ENCODE data around the gene NDUFB10.
A peak's percentile ranks its signal among the peaks of the same experiment; 100 is the strongest.
"Not testable (repeated sequence)": the region's sequence is repeated elsewhere in the genome, so short reads cannot be mapped to it uniquely, and the experiment has no call there.

The NDUFB10 gene

DNA sequence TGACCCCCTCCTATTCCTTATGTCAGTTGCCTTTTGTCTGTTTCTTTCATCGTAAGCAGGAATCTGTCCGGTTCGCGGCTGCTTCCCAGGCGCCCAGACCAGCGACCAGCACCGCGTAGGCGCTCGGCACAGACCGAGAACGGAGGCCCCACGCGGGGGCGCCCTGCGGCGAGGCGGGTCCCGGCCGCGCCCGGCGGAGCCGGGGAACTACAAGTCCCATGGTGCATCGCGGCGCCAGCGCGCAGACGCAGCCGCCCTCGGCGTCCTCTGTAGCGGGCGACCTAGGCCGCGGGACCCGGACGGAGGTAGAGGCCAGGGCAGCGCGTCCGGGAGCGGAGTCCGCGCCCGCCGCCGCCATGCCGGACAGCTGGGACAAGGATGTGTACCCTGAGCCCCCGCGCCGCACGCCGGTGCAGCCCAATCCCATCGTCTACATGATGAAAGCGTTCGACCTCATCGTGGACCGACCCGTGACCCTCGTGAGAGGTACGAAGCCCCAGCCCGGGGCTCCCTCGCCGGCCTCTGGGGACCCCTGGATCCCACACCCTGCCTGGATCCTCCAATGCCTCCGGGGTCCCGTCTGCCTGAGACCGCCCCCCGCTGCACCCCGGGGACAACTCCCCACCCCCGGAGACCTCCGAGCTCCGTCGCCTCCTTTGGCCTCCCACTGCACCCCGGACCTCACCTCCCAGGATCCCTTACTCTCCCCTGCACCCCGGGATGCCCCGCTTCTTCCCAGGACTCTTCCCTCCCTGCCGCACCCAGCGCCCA, at the start of gene NDUFB10:
TSS of gene NDUFB10 (plus strand) at position 270 of the 771 bp plus-strand sequence. CDS start at position 357, 87 bp downstream.
- DNase-seq: peak; percentile 69

DNA sequence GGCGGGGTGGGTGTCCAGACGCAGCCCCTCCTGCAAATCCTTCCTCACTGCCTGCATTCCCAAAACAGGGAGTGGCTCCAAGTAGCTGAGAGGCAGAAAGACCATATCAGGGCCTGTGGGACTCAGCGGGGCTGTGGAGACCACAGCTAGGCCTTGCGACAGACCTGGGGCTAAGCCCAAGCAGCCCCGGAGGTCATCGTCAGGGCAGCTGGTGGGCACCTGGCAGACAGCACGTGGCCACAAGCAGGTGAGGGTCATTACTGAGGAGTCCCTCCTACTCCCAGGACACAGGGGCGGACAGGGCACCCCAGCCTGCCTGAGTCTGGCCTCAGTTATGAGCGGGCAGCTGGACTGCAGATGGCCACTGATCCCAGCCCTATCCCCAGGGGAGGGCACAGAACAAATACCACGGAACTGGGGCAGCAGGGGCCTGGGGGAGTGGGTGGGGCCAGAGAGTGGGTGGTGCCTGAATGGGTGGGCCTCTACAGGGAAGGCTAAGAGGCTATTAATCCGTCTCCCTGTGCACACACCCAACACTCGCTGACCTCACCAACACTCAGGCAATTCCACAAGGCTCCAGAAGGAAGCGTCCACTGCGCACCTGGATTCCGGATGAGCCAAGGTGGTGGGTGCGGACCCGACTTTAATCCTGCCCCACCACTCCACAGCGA, 49.6 kb upstream of the NDUFB10 start:
- DNase-seq: no peak

DNA sequence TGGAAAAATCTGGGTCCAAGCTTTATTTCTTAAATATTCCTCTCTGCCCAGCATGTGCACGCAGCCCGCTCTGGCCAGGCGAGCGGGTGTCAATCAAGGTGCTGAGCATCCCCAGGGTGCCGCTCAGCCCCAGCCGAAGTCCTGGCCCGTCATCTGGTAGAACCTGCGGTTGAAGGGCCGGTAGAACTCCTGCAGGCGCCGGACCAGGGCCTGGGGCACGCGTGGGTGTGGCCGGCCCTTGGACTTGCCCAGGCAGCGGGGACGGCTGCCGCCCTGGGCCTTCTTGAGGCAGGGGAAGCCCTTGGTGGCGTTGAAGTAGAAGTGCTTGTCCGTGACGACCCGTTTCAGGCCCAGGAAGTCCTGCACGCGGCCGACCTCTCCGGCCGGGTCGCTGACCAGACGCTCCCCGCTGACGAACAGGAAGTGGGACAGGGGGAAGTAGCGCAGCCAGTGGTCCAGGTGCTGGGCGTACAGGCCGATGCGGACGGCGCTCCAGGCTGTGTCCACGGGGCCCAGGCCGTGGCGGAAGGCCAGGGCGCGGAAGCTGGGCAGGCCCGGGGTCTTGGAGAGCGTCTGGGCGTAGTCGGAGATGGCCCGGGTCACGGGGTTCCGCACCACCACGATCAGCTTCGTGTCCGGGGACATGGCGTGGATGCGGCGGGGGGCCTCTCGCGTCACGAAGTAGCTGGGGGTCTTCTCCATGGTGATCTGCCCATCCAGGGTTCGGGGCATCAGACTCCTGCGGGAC, 47.7 kb upstream of the NDUFB10 start:
- DNase-seq: no peak

DNA sequence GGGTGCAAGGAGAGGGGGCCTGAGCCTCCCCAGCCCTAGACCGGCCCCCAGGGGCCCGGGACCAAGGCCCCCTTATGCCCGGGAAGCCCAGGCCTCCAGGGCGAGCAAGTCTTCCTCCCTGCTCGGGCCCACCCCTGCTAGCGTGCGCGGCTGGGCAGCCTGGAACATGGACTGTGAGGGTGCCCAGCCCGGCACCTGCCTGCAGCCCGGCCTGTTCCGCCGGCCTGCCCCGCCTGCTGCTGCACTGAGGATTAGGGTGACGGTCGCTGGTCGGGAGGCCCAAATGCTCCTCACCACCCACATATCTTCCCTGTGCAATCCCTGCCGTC, 47.2 kb upstream of the NDUFB10 start:
- no peak for DNase-seq

DNA sequence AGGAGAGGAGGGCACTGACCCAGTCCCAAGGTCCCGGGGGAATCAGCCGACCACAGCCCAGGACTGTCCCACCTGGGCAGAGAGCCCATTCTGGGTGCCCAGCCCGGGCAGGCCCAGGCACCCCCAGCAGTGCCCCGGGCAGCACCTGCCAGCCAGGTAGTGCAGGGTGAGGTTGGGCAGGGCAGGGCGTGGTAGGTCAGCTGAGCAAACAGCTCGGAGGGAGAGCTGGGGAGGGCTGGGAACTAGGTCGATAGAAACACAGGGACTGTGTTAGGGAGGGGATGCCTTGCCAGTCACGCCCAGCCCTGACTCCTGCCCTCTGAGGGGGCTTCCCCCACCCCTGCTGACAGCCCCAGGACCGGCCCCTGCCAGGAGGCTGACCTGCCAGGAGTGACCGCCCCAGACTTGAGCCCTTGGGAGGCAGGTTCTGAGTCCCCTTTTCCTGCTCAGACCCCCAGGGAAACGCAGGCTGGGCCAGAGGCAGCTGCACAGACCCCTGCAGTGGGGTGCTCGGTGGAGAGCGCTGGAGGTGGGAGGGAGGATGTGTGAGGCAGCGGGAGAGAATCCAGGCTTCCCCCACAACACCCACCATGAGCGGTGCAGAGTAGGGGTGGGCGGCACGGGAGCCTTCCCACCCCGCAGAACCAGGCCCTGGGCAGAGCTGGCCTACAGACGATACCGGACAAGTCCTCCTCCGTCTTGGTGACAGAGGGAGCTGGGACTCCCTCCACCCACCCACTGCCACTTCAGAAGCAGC, 45.8 kb upstream of the NDUFB10 start:
- DNase-seq: peak; percentile 52

DNA sequence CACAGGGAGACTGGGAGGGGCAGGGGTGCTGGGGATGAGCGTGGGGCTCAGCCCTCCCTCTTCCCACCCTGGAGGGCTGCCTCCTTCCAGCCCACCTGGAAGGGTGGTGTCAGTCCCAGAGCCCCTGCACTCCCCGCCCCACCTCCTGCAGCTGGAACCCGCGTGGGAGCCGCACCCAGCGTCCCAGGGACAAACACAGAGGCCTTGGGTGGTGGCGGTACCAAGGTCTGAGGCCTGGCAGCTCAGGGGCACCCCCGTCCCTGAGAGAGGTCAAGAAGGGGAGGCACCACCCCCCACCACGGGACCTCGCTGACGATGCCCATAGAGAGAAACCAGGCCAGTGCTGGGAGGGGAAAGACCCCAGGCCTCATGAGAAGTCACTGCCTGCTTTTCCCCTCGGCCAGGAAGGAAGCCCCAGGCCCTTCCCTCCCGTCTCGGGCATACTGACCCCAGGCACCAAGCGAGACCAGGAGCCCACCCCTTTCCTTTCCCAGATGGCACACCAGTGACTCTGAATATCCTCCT, 45.2 kb upstream of the NDUFB10 start:
- DNase-seq: no peak

DNA sequence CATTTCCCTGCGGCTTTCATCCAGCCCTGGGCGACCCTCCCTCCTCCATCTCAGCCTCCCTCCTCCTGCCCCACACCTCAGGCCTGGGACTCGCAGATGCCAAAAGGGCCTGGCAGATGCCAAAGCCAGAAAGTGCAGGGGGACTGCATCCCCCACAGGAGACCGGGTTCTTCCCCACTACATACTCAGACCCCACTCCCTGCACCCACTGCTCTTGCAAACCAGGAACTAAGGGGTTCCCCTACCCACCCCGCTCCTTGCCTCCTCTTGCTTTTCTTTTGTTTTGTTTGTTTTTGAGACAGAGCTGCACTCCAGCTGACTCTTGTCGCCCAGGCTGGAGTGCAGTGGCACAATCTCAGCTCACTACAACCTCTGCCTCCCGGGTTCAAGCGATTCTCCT, 44.4 kb upstream of the NDUFB10 start:
- DNase-seq: no peak

DNA sequence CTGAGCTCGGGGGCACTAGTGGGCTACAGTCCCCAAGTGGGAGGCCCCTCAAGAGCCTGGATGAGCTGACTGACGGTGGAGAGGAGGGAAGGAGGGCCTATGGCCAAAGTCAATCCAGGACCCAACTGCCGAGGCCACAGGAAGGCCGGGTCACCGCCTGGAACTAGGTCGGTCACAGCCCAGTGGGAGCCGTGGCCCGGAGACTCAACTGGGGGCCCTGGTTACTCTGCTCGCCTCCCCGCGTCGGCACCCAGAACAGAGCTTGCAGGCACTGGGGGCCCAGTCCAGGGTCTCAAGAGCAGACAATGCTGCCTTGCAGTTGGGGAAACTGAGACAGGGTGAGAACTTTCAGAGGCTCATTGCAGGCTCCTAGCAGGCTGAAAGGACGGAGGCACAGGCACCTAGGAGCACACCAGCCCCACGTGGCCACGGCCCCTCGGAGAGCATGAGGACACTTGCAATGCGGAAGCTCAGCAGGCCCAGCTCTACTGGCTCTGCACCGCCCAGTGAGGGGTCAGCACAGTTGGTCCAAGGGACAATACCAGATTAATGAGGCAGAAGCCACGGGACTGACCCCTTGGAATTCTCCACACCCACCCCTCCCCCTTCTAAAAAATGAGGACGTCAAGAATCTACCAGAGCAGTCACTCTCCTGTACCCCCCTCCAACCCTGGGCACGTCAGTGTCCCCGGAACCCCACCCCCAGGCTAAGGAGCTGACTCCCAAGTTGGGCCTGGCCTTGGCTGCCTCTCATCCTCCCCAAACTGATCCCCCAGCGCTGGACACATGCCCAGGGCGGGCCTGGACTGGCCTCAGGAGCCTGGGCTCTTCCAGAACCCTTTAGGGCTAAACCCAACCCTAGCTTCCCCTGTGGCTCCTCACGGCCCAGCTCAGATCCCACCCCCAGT, 43.4 kb upstream of the NDUFB10 start:
- DNase-seq: no peak

DNA sequence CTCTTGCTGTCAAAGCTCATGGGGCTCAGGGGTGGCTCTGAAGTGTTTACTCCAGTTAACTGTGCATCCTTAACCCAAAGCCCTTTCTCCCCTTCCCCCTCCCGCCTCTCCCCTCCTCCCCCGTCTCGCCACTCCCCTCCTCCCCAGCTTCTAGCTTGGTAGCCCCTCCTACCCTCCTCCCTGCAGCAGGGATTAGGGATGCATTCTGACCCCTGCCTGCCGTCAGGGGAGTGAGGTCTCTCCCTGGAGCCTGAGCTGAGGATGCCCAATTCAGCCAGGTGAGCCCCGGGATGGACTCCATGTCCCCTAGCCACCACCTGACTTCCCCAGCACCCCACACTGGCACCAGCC, 42.7 kb upstream of the NDUFB10 start:
- no peak for DNase-seq

DNA sequence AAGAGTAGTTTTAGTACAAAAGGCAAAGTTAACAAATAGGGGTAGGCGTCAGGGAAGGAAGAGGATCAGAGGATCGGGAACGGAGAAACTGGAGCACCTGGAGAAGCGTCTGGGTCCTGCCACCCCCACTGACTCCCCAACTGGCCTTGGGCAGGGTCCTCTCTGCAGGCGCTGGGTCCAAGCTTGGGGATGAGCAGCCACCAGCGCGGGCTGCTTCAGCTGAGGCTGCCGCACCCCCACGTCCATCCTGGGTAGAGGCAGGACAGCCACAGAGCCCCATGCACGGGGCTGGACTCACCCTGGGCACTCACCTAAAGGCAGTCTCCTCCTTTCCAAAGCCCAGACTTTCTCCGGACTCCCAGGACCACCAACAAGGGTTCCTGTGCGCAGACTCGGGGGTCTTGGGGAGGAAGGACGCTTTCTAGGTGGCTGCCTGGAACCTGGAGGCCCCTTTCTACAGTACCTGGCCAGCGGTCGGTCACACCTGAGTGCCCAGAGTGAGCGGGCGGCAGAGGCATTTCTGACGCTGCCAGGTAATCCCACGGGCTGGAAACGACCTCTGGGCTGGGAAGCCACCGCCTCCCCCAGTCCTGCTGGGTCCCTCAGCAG, 42.2 kb upstream of the NDUFB10 start:
- DNase-seq: no peak

DNA sequence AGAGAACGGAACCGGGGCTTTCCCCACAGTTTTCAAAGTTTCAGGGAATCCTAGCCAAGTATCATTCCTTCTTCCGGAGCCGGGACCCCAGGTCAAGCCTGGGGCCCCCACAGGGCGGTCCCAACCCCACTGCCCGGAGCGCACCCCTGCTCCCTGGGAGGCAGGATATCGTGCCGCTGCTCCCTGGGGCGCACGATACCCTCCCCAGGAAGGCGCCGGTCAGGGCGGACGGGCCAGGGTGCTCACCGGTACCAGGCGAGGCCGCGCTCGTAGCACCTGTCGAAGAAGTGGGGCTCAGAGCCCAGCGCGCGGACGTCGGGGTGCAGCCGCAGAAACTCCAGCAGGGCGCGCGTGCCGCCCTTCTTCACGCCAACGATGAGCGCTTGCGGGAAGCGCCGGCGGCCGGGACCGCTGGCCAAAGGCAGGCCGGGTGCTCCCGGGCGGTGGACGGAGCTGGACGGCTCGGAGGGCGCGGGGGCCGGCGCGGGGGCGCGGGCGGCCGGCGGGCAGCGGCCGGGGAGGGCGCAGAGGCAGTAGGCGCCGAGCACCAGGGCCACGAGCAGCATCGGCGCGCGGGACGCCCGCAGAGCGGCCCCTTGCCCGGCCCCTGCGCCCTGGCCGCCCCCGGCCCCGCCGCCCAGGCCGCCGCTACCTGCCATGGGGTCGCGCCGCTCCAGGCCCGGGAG, 41.5 kb upstream of the NDUFB10 start:
- DNase-seq: no peak

DNA sequence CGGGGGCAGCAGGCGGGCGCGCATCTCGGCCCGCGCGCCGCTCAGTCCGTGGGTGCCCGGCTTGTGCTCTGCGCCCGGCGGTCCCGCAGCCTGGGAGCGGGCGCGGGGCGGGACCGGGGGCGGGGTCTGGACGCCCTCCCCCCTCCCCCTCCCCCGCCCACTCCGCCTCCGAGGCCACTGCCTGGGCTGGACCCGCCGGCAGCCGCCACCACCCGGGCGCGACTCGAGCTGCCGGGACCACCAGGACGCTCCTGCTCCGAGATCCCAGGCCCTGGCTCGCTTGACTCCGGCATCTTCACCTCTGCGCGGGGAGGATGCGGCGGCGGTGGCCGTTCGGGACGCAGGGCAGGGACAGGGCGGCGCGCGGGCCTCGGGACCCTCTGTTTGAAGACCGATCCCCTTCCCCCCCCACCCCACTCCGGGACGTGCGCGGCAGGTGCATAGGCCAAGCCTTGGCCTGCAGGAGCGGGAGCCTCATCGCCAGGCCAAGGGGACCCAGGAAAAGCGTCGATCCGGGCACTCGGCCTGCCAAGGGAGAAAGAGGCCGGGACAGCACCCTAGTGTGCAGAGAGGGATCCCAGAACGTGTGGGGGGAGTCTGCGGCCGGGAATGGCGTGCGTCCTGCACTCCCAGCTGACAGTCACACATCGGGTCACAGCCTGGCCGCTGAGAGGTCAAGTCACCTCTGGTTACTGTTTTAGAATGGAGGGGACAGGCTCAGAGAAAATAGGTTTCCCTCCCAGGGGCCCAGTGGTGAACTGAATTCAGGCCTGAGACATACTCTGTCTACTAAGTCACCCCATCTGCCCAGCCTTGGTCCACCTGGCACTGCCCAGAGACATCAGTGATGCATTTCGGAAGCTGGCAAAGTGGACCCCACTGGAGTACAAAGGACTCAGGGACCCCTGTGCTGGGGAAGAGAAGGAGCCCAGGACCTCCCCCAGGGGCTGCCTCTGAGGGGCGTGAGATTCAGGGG, 40.7 kb upstream of the NDUFB10 start, which contains the start of gene HS3ST6:
TSS of gene HS3ST6 (minus strand) at position 65 of the 976 bp plus-strand sequence. CDS start 92 bp downstream, outside the sequence.
- DNase-seq: no peak

DNA sequence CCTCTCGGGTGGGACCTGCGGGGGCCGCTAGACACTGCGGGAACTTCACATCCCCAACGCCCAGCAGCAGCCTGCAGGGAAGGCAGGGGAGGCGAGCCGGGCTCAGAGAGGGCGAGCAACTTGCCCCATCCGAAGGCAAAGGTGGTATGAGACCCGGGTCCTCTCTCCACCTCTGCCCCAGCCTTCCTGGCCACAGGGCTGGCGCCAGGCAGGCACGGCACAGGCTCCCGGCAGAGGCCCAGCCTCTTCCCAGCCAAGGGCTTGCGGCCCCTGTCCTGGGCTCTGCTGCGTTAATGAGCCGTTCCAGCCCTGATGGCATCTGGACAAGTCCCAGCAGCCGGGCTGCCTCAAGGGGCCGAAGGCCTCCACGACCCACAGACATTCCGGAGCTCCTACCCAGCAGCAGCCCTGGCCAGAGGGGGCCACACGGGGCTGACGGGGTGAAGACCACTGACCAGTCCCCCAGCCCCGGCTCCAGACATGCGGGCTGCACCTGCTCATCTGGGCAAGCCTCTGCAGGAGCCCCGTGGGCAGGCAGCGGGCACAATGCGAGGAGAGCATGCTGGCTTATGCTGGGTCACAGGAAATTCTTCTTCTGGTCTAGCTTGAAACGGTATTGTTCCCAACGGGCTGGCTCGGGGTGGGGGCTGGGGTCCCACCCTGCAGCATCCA, 39.9 kb upstream of the NDUFB10 start:
- no peak for DNase-seq

DNA sequence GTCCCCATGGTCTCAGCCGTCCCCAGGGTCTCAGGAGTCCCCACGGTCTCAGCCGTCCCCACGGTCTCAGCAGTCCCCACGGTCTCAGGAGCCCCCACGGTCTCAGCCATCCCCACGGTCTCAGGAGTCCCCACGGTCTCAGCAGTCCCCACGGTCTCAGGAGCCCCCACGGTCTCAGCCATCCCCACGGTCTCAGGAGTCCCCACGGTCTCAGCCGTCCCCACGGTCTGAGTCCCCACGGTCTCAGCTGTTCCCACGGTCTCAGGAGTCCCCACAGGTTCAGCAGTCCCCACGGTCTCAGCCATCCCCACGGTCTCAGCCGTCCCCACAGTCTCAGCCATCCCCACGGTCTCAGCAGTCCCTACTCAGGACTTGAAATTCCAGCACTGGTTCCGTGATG, 39.2 kb upstream of the NDUFB10 start:
- not testable (repeated sequence) for DNase-seq

DNA sequence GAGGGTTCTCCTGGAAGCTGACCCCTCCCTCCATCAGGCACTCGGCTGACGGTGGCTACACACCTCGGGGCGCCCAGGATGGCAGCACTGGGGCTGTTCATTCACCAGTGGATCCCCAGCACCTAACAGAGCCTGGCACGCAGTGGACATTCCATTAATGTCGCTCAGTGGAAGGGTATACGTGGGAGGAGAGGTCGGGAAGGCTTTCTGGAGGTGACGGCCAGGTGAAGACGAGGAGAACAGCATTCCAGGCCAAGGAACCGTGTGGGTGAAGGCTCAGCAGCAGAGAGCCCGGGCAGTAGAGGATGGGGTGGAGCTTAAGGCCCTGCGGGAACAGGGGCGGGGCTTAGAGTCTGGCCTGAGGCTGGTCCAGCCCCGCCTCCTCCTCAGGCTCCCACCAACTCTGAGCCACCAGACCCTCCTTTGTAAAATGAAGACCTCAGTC, 38.6 kb upstream of the NDUFB10 start:
- DNase-seq: no peak

DNA sequence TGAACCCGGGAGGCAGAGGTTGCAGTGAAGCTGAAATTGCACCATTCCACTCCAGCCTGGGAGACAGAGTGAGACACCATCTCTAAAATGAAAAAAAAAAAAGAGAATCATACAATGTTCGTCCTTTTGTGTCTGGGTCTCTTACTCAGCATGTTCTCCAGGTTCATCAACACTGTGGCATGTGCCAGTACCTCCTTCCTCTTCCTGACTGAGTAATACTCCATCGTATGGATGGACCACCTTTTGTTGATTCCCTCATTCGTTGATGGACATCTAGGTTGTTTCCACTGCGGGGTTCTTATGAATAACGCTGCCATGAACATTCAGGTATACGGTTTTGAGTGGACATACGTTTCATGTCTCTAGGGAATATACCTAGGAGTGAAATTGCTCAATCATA, 37.0 kb upstream of the NDUFB10 start:
- DNase-seq: no peak

DNA sequence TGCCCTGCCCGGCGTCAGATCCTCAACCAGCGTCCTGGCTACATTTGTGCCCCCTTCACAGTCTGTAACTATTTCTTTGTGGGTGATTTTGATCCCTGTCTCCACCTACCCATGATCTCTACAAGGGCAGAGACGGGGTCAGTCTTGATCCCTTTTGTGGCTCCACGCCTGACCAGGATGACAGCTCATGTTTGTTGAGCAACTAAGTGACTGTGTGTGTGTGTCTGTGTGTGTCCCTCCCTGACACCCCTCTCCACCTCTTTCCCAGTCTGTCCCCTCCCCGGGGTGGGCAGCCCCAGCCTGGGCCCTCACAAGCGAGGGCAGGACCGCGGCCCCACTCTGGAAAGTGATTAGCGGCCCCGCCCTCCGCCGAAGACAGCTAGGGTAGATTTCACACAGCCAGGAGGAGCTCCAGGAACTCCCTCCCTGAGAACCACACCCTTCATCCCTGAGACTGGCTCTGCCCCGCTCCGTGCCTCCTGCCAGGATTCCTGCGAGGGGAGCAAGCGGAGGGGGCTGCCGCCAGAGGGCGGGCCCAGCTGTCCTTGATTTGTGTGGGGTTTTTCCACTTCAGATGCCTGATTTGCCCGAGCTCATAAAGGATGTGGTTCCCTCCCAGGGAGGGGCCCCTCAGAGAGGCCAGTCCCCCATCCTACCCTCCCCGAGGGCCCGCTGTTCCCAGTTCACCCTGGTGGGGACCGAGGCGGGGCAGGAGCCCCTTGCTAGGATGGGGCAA, 35.9 kb upstream of the NDUFB10 start:
- no peak for DNase-seq

DNA sequence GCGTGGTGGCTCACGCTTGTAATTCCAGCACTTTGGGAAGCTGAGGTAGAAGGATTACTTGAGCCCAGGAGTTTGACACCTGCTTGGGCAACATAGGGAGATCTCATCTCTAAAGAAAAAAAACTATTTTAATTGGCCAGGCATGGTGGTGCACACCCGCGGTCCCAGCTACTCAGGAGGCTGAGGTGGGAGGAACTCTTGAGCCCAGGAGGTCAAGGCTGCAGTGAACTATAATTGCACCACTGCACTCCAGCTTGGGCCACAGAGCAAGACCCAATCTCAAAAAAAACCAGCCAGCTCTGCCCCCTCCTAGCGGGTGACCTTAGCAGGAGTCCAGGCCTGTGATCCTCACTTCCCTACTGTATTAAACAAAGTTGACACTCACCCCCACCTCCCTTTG, 35.2 kb upstream of the NDUFB10 start:
- DNase-seq: no peak

All from NCI-H510A treated with DMSO at 0.1 percent for 48 hours (cell line).